ENCODE measurements around the gene UTS2. TPM values are rescaled to one million over a fixed set of nuclear protein-coding genes. Genes with fewer than 3 reads are reported as not detected.

UTS2 gene
- total and polyA plus RNA-seq, 2 of the 8 experiments (the other 6 are each of a cell fraction or from before 2014, with no cell fraction given), result not detected

GRCh38 chr1:7821282-7821681, 31.6 kb downstream of the UTS2 start:
- H4K5ac ChIP-seq (ENCODE audit: insufficient read length, low read depth, low read length), result no peak overlapping the region
- H2BK20ac ChIP-seq (ENCODE audit: low read length), result no peak overlapping the region
- no peak overlapping the region for H2BK120ac ChIP-seq (replicated peaks; ENCODE audit: low read depth, low read length)
- H3K4me3 ChIP-seq (ENCODE audit: extremely low read depth in 1 of 4, insufficient read depth in 2 of 4, low read depth in 3 of 4, low read length in 4 of 4), result no peak overlapping the region
- no peaks in the 10 kb centered on the region for H4K20me1 ChIP-seq (replicated peaks in 1 of 2; ENCODE audit: control insufficient read depth in 1 of 2, insufficient read depth in 2 of 2, low read length in 2 of 2)
- H2AK5ac ChIP-seq (ENCODE audit: low read depth, low read length), result no peak overlapping the region
- FAIRE-seq (no peak), DNase-seq (ENCODE audit: low read depth in 1 of 2, low spot score in 2 of 2) (no peak)
- H2BK12ac ChIP-seq (ENCODE audit: low read depth, low read length), result no peak overlapping the region
- no peaks in the 10 kb centered on the region for H3K4me1 ChIP-seq (replicated peaks in 1 of 4; ENCODE audit: control insufficient read depth in 3 of 4, insufficient read depth in 4 of 4, low read length in 3 of 4)
- no peak overlapping the region for H3K4ac ChIP-seq (replicated peaks; ENCODE audit: insufficient read length, low read depth, low read length)
- ChIA-PET CTCF (ENCODE audit: partially characterized antibody) (interaction anchor here (1.0 to 2.2 kb wide), 3 partner anchors 10 to 152 kb away, joined by 3 to 4 read pairs (median 3); no protein-coding TSS in a partner anchor), POLR2A (ENCODE audit: partially characterized antibody) (interaction anchor here (1.3 kb wide), 1 partner anchor 9 kb away, joined by 3 read pairs; no protein-coding TSS in a partner anchor)
- H2BK15ac ChIP-seq (ENCODE audit: low read length), result no peak overlapping the region
- no peak overlapping the region for H2AFZ ChIP-seq (ENCODE audit: low read length)
- H3K79me1 ChIP-seq (ENCODE audit: low read depth, low read length), result no peaks in the 10 kb centered on the region
- no peak overlapping the region for H4K91ac ChIP-seq (replicated peaks; ENCODE audit: insufficient read length, low read length)
- no peak overlapping the region for H3K4me2 ChIP-seq (ENCODE audit: insufficient read depth in 1 of 2, low read depth in 2 of 2, low read length in 2 of 2)
- H3K9ac ChIP-seq (replicated peaks in 1 of 4; ENCODE audit: extremely low read depth in 1 of 4, low read depth in 3 of 4, low read length in 3 of 4), result no peak overlapping the region
- H3K18ac ChIP-seq (ENCODE audit: extremely low read depth, low read length), result no peak overlapping the region
- H3K79me2 ChIP-seq (ENCODE audit: control insufficient read depth in 1 of 2, insufficient read depth in 2 of 2, low read length in 2 of 2), result no peaks in the 10 kb centered on the region
- no peak overlapping the region for H4K8ac ChIP-seq (ENCODE audit: extremely low read depth, insufficient read depth, low read length)
- no peak overlapping the region for H2BK5ac ChIP-seq (ENCODE audit: low read depth, low read length)
- H3K23me2 ChIP-seq (ENCODE audit: low read depth, low read length), result no peaks in the 10 kb centered on the region
- no peak overlapping the region for H3K14ac ChIP-seq (ENCODE audit: insufficient read length)
- no peak overlapping the region for H3K23ac ChIP-seq (ENCODE audit: insufficient read length)
- peaks cover 0 to 28% (median 4%) of the 10 kb centered on the region in 4 experiments; a peak in 5 of 8 replicates for H3K36me3 ChIP-seq (ENCODE audit: control insufficient read depth in 2 of 4, insufficient read depth in 4 of 4, low read length in 3 of 4)
- no peak overlapping the region for H3K56ac ChIP-seq (replicated peaks; ENCODE audit: insufficient read length, low read depth, low read length)
- 82% methylated on average over 3 of the region's 3 CpGs; no CpG with 5 or more reads in 1 of the 2 experiments for WGBS, 2 experiments (ENCODE audit: extremely low coverage in 1 of 2, insufficient coverage in 1 of 2, insufficient read length in 1 of 2, insufficient replicate concordance in 2 of 2, low coverage in 1 of 2, low lambda C conversion rate in 2 of 2, missing lambda C conversion rate in 1 of 2)
- H3K9me3 ChIP-seq (ENCODE audit: insufficient read depth in 2 of 2, low read depth in 1 of 2, low read length in 1 of 2), result no peaks in the 10 kb centered on the region
- TF ChIP-seq ZNF274 (IDR thresholded peaks at IDR 0.05; ENCODE audit: borderline replicate concordance, extremely low read depth, low read length) (no peak), HDAC6 (IDR thresholded peaks at IDR 0.05; ENCODE audit: low read depth, low read length) (no peak), BACH1 (IDR thresholded peaks at IDR 0.05; ENCODE audit: low read length) (no peak), KDM1A (IDR thresholded peaks at IDR 0.05; ENCODE audit: borderline replicate concordance, low read length) (no peak)
- no peaks in the 10 kb centered on the region for H3K27me3 ChIP-seq (replicated peaks in 1 of 4; ENCODE audit: control insufficient read depth in 3 of 4, extremely low read depth in 1 of 4, insufficient read depth in 3 of 4, low read length in 3 of 4)
- H3K27ac ChIP-seq (ENCODE audit: low read depth, low read length), result no peak overlapping the region
